Measurements from ENCODE around the gene RWDD3. TPM values are rescaled to one million over a fixed set of nuclear protein-coding genes. Genes with fewer than 3 reads are reported as not detected.

The RWDD3 gene
- polyA plus RNA-seq, 1 donor (not counting 4 experiments of a cell fraction or from before 2014, with no cell fraction given) = 15.0 TPM

DNA sequence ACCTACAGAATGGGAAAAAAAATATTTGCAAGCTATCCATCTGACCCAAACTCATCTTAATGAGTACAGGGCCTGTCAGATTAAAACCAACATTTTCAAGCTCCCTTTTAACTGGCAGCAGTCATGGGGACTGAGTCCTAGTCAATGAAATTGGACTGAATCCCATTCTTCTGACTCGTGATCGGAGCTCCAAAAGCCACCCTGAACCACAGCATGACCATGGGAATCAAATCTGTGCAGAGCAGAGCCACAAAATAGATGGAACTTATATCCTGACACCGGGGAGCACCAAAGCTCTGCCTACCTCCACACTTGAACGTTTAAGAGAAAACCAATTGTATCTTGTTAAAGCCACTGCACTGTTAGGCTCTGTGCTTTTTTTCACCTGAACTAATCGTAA, 5.0 kb upstream of the RWDD3 start:
- DNase-seq (ENCODE audit: low read depth, low spot score) = no peak
- Histone ChIP-seq H2AFZ (ENCODE audit: control insufficient read depth, low read length) (no peak overlapping the region), H3K4me2 (ENCODE audit: control insufficient read depth, extremely low read depth, insufficient read depth, low read depth, low read length) (no peak overlapping the region), H3K79me2 (ENCODE audit: control insufficient read depth, insufficient read depth, low read length) (no peaks in the 10 kb centered on the region), H3K4me1 (ENCODE audit: control insufficient read depth, extremely low read depth, insufficient read depth, low read length) (peaks cover 8% of the 10 kb centered on the region), H3K9me1 (ENCODE audit: control insufficient read depth, extremely low read depth, insufficient read depth, low read length) (no peaks in the 10 kb centered on the region), H4K20me1 (ENCODE audit: control insufficient read depth, extremely low read depth, insufficient read depth, low read length) (no peaks in the 10 kb centered on the region), H3K9me3 (ENCODE audit: control insufficient read depth, low read depth, low read length) (no peaks in the 10 kb centered on the region), H3K27me3 (ENCODE audit: control insufficient read depth, extremely low read depth, insufficient read depth, low read length) (no peaks in the 10 kb centered on the region), H3K36me3 (ENCODE audit: control insufficient read depth in 2 of 2, extremely low read depth in 1 of 2, insufficient read depth in 2 of 2, low read length in 2 of 2) (no peaks in the 10 kb centered on the region), H3K9ac (ENCODE audit: control insufficient read depth, extremely low read depth, insufficient read depth, low read length) (no peak overlapping the region), H3K4me3 (ENCODE audit: control insufficient read depth in 2 of 3, extremely low read depth in 1 of 3, insufficient read depth in 2 of 3, low read depth in 1 of 3, low read length in 3 of 3) (no peak overlapping the region), H3K27ac (ENCODE audit: control insufficient read depth, insufficient read depth, low read length) (no peak overlapping the region)
- no peak for FAIRE-seq
- dilution Hi-C loops (cut with MboI; ENCODE audit: extremely low pct_ligation_motif_present, low sequenced_read_pairs) = no loop called here
- TF ChIP-seq, protein P1, sequence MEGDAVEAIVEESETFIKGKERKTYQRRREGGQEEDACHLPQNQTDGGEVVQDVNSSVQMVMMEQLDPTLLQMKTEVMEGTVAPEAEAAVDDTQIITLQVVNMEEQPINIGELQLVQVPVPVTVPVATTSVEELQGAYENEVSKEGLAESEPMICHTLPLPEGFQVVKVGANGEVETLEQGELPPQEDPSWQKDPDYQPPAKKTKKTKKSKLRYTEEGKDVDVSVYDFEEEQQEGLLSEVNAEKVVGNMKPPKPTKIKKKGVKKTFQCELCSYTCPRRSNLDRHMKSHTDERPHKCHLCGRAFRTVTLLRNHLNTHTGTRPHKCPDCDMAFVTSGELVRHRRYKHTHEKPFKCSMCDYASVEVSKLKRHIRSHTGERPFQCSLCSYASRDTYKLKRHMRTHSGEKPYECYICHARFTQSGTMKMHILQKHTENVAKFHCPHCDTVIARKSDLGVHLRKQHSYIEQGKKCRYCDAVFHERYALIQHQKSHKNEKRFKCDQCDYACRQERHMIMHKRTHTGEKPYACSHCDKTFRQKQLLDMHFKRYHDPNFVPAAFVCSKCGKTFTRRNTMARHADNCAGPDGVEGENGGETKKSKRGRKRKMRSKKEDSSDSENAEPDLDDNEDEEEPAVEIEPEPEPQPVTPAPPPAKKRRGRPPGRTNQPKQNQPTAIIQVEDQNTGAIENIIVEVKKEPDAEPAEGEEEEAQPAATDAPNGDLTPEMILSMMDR (optimal IDR thresholded peaks at IDR 0.05 in 1 of 3, IDR thresholded peaks at IDR 0.05 in 1 of 3, conservative IDR thresholded peaks at IDR 0.05 in 1 of 3; ENCODE audit: extremely low read depth in 1 of 3, insufficient read depth in 2 of 3, low read length in 3 of 3) = no peak
- TF ChIP-seq EZH2 (IDR thresholded peaks at IDR 0.05; ENCODE audit: low read length) = no peak

DNA sequence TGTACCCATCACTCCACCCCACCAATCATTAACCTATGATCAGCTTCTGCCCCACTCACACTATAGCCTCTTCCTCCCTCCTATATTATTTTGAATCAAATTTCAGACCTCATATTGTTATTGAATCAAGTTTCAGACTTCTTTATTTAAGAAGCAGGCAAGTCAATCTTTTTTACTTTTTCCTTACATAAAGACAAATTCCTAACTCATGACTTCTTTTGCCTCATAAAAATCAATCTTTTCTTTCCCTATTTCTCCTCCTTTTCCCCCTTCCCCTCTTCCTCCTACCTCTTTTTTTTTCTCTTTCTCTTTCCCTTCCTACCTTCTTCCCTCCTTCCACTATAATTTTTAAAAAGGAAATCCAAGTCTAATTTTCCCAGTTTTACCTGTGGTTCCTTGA, 4.3 kb upstream of the RWDD3 start:
- no peak for FAIRE-seq
- no peak for TF ChIP-seq EZH2 (IDR thresholded peaks at IDR 0.05; ENCODE audit: low read length)
- TF ChIP-seq, protein P1 (optimal IDR thresholded peaks at IDR 0.05 in 1 of 3, IDR thresholded peaks at IDR 0.05 in 1 of 3, conservative IDR thresholded peaks at IDR 0.05 in 1 of 3; ENCODE audit: extremely low read depth in 1 of 3, insufficient read depth in 2 of 3, low read length in 3 of 3) = no peak
- Histone ChIP-seq H3K36me3 (ENCODE audit: control insufficient read depth in 2 of 2, extremely low read depth in 1 of 2, insufficient read depth in 2 of 2, low read length in 2 of 2) (no peaks in the 10 kb centered on the region), H3K27ac (ENCODE audit: control insufficient read depth, insufficient read depth, low read length) (no peak overlapping the region), H3K9ac (ENCODE audit: control insufficient read depth, extremely low read depth, insufficient read depth, low read length) (no peak overlapping the region), H3K4me1 (ENCODE audit: control insufficient read depth, extremely low read depth, insufficient read depth, low read length) (peaks cover 8% of the 10 kb centered on the region), H3K9me1 (ENCODE audit: control insufficient read depth, extremely low read depth, insufficient read depth, low read length) (no peaks in the 10 kb centered on the region), H3K27me3 (ENCODE audit: control insufficient read depth, extremely low read depth, insufficient read depth, low read length) (no peaks in the 10 kb centered on the region), H4K20me1 (ENCODE audit: control insufficient read depth, extremely low read depth, insufficient read depth, low read length) (no peaks in the 10 kb centered on the region), H3K4me2 (ENCODE audit: control insufficient read depth, extremely low read depth, insufficient read depth, low read depth, low read length) (no peak overlapping the region), H3K79me2 (ENCODE audit: control insufficient read depth, insufficient read depth, low read length) (no peaks in the 10 kb centered on the region), H3K4me3 (ENCODE audit: control insufficient read depth in 2 of 3, extremely low read depth in 1 of 3, insufficient read depth in 2 of 3, low read depth in 1 of 3, low read length in 3 of 3) (no peak overlapping the region), H2AFZ (ENCODE audit: control insufficient read depth, low read length) (no peak overlapping the region), H3K9me3 (ENCODE audit: control insufficient read depth, low read depth, low read length) (no peaks in the 10 kb centered on the region)
- DNase-seq (ENCODE audit: low read depth, low spot score) = no peak
- dilution Hi-C loops (cut with MboI; ENCODE audit: extremely low pct_ligation_motif_present, low sequenced_read_pairs) = no loop called here

All from keratinocyte (primary cell).